Hematopoietic multipotent progenitor cell treated with erythropoietin and hydrocortisone succinate and interleukin-3 and kit ligand, for 17 days (in vitro differentiated cells): Measurements from ENCODE around the gene LDAF1.
"Not testable (repeated sequence)": the region's sequence is repeated elsewhere in the genome, so short reads cannot be mapped to it uniquely, and the experiment has no call there.

Experiments
- DNase-seq: peaks from one replicate; pipeline ENCODE4 v3.0.0-alpha.2; 2015; ENCODE audit warnings: low spot score

Gene LDAF1

DNA sequence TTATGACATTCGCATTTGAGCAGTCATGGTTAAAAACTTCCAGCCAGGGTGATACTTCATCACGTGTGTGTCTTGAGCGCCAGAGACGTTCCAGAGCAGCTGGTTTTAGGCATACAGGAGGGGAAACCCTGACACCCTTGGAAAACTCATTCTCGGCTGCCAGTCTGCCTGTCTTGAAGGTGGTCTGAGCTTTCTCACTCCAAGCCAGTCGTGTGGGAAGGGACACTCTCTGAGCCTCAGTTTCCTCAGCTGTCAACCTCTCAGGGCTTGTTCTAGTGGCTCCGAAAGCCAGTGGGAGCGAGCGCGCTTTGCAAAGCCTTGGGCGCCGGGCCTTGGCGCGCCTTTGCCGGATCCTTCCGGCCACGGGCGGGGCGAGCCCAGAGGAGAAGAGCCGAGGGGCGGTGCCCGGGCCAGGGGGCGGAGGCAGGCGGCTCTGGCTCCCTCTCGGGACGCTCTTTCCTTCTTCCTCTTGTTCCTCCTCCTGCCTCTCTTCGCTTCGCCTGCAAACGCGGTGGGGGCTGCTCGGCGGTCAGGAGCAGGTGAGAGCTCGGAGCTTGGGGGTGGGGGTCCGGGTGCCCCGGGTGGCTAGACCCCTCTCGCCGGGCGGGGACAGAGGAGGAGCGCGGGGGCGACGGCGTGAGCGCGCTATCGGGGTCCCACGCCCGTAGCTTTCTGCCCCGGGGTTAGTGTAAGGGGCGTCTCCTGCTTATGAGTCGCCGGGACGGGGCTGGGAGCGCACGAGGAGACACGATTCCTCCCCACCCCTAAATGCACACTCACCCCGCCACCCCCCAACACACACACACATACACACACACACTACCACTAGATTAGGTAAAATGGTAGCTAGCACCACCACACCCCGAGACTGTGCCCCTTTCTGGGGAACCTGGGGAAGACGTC is at the start of gene LDAF1:
Gene LDAF1, plus strand, starts transcription at position 467 of the 903 bp plus-strand sequence. CDS start 2,509 bp downstream, outside the sequence.
- peak; percentile 45 for DNase-seq

DNA sequence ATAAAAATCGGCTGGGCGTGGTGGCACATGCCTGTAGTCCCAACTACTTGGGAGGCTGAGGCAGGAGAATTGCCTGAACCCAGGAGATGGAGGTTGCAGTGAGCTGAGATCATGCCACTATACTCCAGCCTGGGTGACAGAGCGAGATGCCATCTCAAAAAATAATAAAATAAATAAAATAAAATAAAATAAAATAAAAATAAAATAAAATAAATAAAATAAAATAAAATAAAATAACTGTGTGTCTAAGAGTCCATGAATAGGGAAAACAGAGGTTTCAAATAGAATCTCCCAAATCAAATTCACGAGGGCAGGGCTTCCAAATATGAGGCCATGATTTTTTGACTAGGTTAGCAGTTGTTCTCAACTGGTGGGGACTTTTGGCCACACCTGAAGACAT is 42.9 kb upstream of the LDAF1 start:
- DNase-seq: not testable (repeated sequence)

DNA sequence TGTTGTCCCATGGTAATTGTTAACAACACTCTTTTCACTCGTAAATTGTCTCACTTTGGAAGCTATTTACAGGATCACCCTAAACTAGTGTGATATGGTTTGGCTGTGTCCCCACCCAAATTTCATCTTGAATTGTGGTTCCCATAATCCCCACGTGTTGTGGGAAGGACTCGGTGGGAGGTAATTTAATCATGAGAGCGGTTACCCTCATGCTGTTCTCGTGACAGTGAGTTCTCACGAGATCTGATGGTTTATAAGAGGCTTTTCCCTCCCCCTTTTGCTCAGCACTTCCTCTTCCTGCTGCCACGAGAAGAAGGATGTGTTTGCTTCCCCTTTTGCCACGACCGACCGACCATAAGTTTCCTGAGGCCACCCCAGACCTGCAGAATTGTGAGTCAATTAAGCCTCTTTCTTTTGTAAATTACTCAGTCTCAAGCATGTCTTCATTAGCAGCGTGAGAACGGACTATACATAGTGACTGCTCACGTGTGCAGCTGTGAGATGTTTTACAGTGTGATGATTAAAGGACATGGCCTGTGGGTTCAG is 42.3 kb upstream of the LDAF1 start:
- no peak for DNase-seq

DNA sequence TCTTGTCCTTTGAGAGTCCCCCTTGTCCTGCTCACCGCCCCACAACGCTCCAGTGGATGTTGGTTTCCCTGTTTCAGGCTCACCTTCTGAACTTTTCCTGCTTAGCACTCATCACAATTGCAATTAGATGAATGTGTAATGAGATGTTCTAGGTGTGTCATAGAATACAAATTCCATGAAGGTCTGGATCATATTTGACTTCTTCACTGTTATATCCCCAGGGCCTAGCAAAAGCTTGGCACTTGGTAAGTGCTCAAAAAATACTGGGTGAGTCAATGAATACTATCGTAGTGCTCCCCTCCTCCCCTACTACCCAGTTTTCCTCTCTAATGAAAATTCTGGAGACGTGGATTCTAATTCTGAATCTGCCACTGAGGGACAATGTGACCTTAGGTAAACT is 40.9 kb upstream of the LDAF1 start:
- DNase-seq: no peak

DNA sequence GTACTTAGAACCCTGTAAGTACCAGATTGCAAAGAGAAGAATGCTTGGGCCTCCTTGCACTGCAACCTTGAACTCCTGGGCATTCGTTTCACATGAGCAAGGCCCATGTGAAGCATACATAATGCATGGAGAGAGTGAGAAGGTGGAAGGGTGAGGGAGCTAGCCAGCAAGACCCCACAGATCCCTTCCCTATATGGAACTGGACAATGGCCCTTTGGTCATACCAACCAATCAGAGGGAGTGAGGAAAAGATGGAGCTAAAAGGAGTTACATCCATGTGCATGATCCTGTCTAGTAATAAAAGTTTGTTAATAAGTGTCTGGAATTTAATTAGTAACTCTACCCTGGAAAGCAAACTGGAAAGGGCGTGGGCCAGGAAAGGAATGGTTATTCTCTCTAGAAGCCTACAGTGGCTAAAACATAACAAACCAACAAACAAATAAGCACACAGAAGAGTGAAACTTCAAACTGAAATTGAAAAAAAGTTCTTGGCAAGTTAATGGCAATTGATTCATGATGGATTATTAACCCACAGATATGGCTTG is 37.4 kb upstream of the LDAF1 start:
- DNase-seq: no peak

DNA sequence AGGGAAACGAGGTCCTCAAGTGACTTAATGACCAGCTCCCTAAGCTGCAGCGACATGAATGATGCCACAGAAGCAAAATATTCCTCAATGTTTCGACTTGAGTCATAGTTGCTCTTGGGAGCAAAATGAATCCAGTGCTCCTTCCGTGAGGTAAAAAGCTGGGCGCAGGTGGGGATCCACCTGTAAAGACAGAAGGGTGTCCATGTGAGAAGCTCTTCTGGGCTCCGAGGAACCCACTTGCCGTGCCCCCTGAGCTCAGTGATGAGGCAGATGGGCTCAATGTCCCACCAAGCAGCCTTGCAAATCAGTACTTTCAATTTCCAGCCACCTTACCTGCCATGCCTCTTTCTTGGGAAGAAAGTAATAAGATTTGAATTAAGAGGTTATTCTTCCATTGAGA is 33.3 kb upstream of the LDAF1 start:
- no peak for DNase-seq

DNA sequence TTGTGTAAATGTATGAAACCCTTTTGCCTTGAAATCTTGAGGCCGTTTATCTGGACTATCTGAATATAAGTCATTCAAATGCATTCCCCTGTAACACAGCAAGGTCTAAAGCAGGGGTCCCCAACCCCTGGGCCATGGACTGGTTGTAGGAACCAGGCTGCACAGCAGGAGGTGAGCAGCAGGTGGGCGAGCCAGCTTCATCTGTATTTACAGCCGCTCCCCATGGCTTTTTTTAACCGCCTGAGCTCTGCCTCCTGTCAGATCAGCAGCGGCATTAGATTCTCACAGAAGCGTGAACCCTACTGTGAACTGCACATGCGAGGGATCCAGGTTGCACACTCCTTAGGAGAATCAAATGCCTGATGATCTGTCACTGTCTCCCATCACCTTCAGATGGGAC is 32.0 kb upstream of the LDAF1 start:
- DNase-seq: no peak

DNA sequence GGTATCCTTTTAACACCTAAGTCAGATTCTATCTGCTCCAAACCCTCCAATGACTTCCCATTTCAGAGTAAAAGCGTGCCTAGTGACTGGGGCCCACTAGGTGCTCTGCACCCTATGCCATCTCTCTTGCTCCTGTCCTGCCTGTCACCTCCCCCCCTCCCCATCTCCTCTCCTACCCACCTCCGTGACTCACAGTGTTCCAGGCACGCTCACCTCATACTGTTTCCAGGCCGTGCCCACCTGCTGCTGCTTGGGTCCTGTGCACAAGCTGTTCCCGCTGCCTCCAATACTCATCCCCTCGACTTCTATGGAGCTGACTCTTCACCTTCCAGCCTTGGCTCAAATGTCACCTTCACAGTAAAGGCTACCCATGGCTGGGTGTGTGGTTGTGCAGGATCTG is 29.5 kb upstream of the LDAF1 start:
- no peak for DNase-seq

DNA sequence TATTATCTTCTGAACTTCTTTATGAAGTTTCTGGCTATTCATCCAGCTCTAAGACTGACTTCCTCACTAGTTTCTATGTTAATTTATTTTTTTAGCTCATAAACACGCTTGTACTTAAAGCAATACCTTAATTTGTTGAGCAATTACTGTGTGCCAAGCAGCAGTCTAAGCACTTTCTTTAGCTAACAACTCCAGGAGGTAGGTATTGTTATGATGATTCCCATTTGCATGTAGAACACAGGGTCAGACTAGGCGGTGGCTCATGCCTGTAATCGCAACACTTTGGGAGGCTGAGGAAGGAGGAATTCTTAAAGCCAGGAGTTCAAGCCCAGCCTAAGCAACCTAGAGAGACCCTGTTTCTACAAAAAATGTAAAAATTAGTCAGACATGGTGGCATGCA is 27.7 kb upstream of the LDAF1 start:
- no peak for DNase-seq

DNA sequence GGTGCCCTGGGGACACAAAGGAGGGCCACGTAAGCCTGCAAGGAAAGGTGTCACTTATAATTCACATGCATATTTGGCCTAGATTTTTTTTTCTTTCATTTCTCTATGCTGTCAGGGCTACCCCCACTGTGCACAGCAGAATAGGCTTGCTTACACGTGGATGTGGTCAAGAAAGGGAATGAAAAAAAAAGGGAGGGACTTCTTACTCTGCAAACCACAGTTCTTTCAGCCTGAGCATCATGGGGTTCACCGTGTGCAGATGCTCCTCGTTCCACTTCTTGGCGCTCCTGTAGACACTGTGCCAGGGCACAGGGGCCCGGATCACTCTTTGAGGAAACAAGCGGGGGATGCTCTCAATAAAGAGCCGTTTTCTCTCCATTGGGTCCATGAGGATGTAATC is 24.4 kb upstream of the LDAF1 start:
- no peak for DNase-seq

DNA sequence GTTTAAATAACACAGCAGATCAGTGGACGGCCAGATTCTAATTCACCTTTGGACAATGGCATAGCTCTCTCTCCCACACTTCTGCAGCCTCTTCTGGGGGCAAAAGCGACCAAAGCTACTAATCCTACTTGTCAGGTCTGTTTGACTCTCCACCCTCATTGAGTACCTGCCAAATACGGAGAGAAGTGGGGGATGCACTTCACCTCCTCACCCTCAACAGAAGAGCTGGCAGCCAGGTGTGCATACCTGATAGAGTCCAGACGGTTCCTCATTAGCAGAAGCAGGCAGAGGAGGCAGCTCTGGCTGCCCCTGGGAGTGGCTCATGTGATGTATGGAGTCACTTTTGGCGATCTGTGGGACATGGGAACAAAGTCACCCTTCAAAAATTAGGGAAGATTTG is 12.7 kb upstream of the LDAF1 start:
- DNase-seq: no peak

DNA sequence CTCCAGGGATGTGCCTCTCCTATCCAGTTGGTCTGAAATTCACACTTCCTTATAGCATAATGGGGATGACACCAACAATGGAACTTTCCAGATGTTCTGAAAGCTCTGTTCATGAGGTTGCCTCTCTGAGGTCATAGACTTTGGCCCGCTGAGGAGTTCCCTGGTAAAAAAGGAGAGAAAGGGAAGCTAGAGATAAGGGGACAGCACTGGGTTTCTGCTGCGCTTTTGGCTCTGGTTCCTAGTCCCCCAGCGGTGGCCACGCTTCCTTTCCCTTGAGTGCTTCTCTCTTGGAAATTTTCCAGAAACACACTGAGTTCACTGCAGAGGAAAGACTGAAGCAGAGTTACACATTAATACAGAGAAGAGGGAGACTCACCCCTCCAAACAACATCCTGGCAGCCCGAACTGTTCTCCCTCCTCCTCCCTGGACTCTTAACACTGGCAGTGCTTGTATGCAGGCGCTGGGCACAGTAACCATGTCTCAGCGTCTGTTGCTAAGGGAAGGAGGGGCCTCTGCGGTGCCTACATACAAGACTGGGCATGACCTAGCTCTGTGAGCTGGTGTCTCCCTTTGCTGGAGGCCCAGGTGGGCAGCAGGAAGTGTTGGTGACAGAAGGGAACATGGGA is 8.0 kb upstream of the LDAF1 start, which contains the start of gene DNAH3:
Gene DNAH3, minus strand, starts transcription at position 472 of the 627 bp plus-strand sequence. CDS start 527 bp downstream, outside the sequence.
- DNase-seq: no peak

DNA sequence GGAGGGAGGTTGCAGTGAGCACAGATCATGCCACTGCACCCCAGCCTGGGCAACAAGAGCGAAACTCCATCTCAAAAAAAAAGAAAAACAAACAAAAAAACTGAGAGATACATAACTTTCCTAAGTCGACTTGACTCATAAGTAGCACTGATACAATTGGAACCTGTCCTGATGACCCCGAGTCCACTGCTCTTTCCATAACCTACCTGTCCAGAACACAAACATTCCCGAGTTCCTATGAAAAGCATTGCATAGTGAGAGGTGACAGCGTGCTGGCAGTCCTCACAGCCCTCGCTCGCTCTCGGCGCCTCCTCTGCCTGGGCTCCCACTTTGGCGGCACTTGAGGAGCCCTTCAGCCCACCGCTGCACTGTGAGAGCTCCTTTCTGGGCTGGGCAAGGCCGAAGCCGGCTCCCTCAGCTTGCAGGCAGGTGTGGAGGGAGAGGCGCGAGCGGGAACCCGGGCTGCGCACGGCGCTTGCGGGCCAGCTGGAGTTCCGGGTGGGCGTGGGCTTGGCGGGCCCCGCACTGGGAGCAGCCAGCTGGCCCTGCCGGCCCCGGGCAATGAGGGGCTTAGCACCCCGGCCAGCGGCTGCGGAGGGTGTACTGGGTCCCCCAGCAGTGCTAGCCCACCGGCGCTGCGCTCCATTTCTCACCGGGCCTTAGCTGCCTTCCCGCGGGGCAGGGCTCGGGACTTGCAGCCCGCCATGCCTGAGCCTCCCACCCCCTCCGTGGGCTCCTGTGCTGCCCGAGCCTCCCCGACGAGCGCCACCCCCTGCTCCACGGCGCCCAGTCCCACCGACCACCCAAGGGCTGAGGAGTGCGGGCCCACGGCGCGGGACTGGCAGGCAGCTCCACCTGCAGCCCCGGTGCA is 6.1 kb upstream of the LDAF1 start:
- DNase-seq: not testable (repeated sequence)

DNA sequence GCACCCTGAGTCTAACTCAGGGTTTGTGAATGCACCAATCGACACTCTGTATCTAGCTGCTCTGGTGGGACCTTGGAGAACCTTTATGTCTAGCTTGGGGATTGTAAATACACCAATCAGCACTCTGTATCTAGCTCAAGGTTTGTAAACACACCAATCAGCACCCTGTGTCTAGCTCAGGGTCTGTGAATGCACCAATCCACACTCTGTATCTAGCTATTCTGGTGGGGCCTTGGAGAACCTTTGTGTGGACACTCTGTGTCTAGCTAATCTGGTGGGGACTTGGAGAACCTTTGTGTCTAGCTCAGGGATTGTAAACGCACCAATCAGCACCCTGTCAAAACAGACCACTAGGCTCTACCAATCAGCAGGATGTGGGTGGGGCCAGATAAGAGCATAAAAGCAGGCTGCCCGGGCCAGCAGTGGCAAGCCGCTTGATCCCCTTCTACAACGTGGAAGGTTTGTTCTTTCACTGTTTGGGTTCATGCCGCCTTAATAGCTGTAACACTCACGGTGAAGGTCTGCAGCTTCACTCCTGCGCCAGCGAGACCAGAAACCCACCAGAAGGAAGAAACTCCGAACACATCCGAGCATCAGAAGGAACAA is 5.2 kb upstream of the LDAF1 start:
- DNase-seq: not testable (repeated sequence)

DNA sequence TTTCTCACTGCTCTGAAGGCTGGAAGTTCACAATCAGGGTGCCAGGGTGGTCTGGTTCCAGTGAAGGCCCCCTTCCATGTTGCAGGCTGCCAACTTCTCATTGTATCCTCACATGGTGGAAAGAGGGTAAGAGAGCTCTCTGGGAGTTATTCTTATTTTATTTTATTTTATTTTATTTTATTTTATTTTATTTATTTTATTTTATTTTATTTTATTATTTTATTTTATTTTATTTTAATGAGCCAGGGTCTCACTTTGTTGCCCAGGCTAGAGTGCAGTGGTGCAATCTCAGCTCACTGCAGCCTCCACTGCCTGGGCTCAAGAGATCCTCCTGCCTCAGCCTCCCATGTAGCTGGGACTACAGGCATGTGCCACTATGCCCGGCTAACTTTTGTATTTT is 2.5 kb upstream of the LDAF1 start:
- not testable (repeated sequence) for DNase-seq

DNA sequence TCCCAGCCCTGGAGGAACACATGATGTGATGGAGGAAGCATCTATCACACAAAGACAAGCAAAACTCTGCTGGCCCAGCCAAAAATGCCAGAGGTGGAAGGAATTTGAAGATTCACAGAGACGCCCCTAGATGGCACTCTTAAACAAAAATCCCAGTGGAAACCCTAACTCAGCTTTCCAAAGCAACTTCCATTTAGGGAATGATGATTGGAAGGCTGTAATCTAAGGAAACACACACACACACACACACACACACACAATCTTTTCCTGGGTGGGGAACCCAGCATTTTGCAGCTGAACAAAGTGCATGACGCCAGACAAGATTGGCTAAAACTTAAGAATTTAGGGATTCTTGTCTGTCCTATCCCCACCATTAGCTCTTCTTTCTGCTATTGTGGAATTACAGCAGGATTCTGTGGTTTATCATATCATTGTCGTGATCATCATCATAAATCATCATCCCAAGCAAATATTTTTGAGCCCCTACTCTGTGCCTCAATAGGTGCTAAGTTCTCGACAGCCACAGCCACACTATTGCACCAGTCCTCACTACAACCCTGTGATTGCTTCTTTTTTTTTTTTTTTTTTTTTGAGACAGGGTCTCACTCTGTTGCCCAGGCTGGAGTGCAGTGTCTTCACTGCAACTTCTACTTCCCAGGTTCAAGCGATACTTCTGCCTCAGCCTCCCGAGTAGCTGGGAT is 1.6 kb upstream of the LDAF1 start:
- DNase-seq: peak; percentile 41

DNA sequence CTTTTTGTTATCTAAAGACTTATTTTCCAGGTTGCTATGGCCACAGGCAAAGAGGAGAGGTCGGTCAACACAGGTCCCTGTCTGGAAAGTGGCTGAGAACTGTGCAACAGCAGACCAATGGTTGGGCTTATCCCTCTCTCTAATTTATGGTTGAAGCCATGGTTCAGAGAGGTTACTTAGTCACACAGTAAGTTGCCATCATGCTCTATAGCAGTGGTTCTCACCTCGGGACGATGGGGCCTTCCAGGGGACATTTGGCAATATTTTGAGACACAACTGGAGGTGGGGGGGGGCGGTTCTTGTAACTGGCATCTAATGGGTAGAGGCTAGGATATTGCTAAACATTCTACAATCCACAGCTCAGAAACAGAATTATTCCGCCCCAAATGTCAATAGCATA is 842 bp upstream of the LDAF1 start:
- no peak for DNase-seq

DNA sequence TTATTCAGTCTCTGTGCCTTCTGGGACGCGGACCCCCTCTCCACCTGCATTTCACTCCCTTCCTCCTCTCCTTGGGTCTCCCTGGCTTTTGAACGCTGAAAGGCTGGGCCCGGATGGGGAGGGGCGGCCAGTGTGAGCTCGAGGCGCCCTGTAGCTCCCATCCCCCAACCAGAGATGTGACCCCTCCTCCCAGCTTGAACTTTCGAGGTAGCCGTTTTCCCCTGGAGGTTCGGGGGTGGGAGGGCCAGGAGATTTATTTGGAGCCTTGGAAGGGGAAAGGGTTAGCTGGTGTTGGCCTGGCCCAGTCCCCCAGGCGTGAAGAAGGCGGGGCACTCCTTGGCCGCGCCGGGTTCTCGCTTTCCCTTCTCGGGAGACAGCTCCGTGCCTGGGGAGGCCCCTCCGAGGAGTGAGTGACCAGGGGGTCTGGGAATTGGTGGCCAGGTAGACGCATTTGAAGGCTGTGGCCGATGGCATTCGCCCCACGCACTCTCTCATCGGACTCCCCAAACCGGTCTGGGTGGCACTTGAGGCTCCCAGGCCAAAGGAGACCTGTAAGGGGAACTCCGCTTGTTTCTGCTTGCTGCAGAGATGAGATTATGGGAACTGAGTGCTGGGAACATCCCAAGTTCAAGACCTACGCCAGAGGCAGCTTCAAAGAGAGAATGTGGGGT is 942 bp downstream of the LDAF1 start:
- no peak for DNase-seq

DNA sequence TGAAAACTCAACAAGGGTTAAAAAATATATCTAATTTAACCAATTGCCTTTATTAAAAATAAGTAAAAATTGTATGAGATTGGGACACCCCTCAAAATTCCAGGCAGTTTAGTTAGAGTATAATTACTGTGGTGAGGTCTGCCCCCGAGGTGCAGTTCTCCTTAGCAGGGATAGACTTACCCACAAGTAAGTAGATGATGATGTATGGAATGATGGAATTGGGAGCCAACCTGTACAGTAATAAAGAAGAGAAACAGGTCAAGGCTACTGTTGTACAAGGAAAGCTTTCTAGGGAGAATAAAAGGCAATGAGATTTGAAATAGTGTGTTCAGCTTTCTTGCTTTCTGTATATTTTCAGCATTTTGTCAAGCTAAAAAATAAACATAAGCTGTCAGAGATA is 1.8 kb downstream of the LDAF1 start:
- DNase-seq: no peak

DNA sequence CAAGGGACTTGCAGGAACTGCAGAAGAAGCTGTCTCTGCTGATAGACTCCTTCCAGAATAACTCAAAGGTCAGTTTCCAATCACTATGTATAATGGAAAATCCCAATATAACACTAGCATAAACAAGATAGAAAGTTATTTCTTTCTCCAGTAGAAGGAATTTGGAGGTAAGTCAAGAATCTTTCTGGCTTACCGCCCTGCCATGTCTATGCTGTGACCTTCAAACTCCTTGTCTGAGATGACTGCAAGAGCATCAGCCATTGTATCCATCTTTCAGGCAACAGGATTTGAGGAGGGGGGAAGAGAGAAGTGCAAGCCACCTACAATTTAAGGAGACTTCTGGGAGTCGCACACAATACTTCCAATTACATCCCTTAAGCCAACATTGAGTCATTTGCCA is 2.7 kb downstream of the LDAF1 start:
- DNase-seq: no peak
